ENCODE measurements around the gene PEPD. TPM values are rescaled to one million over a fixed set of nuclear protein-coding genes. Genes with fewer than 3 reads are reported as not detected.

Gene PEPD
- total and polyA plus RNA-seq, 2 of the 4 experiments (the other 2 are of a cell fraction), result 36.7 to 88.4 TPM

GRCh38 chr19:33472691-33473652, 48.6 kb downstream of the PEPD start:
- dilution Hi-C loops (cut with HindIII; ENCODE audit: low sequenced_read_pairs, unreplicated experiment), result no loop called here
- TF ChIP-seq RFX5 (IDR thresholded peaks at IDR 0.05; ENCODE audit: low read depth, low read length), result no peak
- TF ChIP-seq FOS (IDR thresholded peaks at IDR 0.05; ENCODE audit: low read depth, low read length), result peak; percentile 76
- no peak for TF ChIP-seq SMC3 (IDR thresholded peaks at IDR 0.05; ENCODE audit: low read depth, low read length)
- TF ChIP-seq RAD21 (IDR thresholded peaks at IDR 0.05; ENCODE audit: low read length), result no peak
- no peak for TF ChIP-seq CTCF (conservative IDR thresholded peaks at IDR 0.05; ENCODE audit: low read depth, low read length)
- TF ChIP-seq POLR2A (IDR thresholded peaks at IDR 0.05; ENCODE audit: low read depth, low read length), result no peak
- peak; percentile 49; the same call in 1 of the 2 replicates for TF ChIP-seq MAFK (IDR thresholded peaks at IDR 0.05; ENCODE audit: low read depth, low read length)
- no peak for TF ChIP-seq MAZ (IDR thresholded peaks at IDR 0.05; ENCODE audit: borderline replicate concordance, low read depth, low read length)
- peak; percentile 72 for TF ChIP-seq CEBPB (IDR thresholded peaks at IDR 0.05; ENCODE audit: low read depth, low read length)
- no peak for TF ChIP-seq ELK1 (IDR thresholded peaks at IDR 0.05; ENCODE audit: borderline replicate concordance, low read depth, low read length)
- peak; percentile 8; the same call in 1 of the 2 replicates for TF ChIP-seq BHLHE40 (IDR thresholded peaks at IDR 0.05; ENCODE audit: low read depth, low read length)
- TF ChIP-seq RCOR1 (IDR thresholded peaks at IDR 0.05; ENCODE audit: insufficient replicate concordance, low read length), result no peak
- TF ChIP-seq MXI1 (IDR thresholded peaks at IDR 0.05; ENCODE audit: borderline replicate concordance, low read depth, low read length), result 0 out of 2 replicates have a peak, but pooled peaks have one; percentile 29

More at GRCh38 chr19:33472691-33473652, 48.6 kb downstream of the PEPD start:
- Histone ChIP-seq H3K14ac (replicated peaks; ENCODE audit: low read depth, low read length) (peak overlapping the region; percentile 52; the same call in 1 of the 2 replicates), H4K20me1 (ENCODE audit: insufficient read depth, low read length) (peaks cover 7% of the 10 kb centered on the region; the same call in 1 of the 2 replicates), H3K4me1 (ENCODE audit: control insufficient read depth, insufficient read depth, low read length) (peaks cover 9% of the 10 kb centered on the region), H2BK20ac (ENCODE audit: low read depth, low read length) (peak overlapping the region; percentile 27; the same call in 1 of the 2 replicates), H4K91ac (ENCODE audit: insufficient read depth, low read depth, low read length) (no peak overlapping the region), H3K23ac (ENCODE audit: low read depth, low read length) (peak overlapping the region; percentile 16; the same call in 1 of the 2 replicates), H3K18ac (ENCODE audit: low read depth, low read length) (no peak overlapping the region), H3K56ac (ENCODE audit: extremely low read depth, insufficient read depth, low read length) (no peak overlapping the region), H3K79me1 (ENCODE audit: low read depth in 1 of 2, low read length in 2 of 2) (peaks cover 0 to 3% of the 10 kb centered on the region in 2 experiments; a peak in 1 of 4 replicates), H3K36me3 (ENCODE audit: control insufficient read depth, insufficient read depth, low read length) (peaks cover 11% of the 10 kb centered on the region), H2AFZ (replicated peaks; ENCODE audit: low read length, poor library complexity) (peak overlapping the region; percentile 38), H4K5ac (ENCODE audit: low read depth, low read length) (no peak overlapping the region), H3K9ac (ENCODE audit: low read depth, low read length) (no peak overlapping the region), H2AK5ac (ENCODE audit: low read depth, low read length) (peak overlapping the region; percentile 62; the same call in 1 of the 2 replicates), H4K8ac (ENCODE audit: low read depth in 2 of 2, low read length in 2 of 2) (peak overlapping the region in 1 of 2 experiments; percentile 30; a peak in 1 of 4 replicates), H2BK5ac (ENCODE audit: low read depth, low read length, poor library complexity, severe bottlenecking) (peak overlapping the region; percentile 49), H3K27me3 (ENCODE audit: control insufficient read depth, insufficient read depth, low read length) (no peaks in the 10 kb centered on the region), H3K9me3 (ENCODE audit: control insufficient read depth, insufficient read depth, low read length) (no peaks in the 10 kb centered on the region), H2BK120ac (ENCODE audit: low read depth, low read length) (peak overlapping the region; percentile 75; the same call in 1 of the 2 replicates), H3K4ac (ENCODE audit: low read depth, low read length) (peak overlapping the region; percentile 32), H3K9me1 (ENCODE audit: insufficient read depth, low read length) (peaks cover 19% of the 10 kb centered on the region), H3K4me3 (ENCODE audit: insufficient read depth, low read depth, low read length) (no peak overlapping the region), H3K27ac (ENCODE audit: insufficient read depth, low read length) (no peak overlapping the region), H2AK9ac (replicated peaks; ENCODE audit: low read depth, low read length, poor library complexity) (peak overlapping the region; percentile 92), H2BK15ac (ENCODE audit: low read depth, low read length) (peak overlapping the region; percentile 17; the same call in 1 of the 3 replicates), H3K4me2 (ENCODE audit: low read depth, low read length) (no peak overlapping the region)
- in situ Hi-C loops (cut with MboI; ENCODE audit: low sequenced_read_pairs), result no loop called here
- intact Hi-C loops (cut with micrococcal nuclease), result no loop called here
- ChIA-PET POLR2A (ENCODE audit: unreplicated experiment) (no interaction called here), CTCF (no interaction called here)
- DNase-seq (peak; percentile 99), ATAC-seq (ENCODE audit: low read depth) (peak; percentile 89)
- WGBS, 2 experiments (ENCODE audit: extremely low coverage in 2 of 2, insufficient read length in 1 of 2), result 53% methylated on average over 8 of the region's 23 CpGs; no CpG with 5 or more reads in 1 of the 2 experiments
- no TSS peak for BruUV-seq (replicated peaks)
